Smooth muscle cell (in vitro differentiated cells): ENCODE data around the gene CASZ1. TPM values are rescaled to one million over a fixed set of nuclear protein-coding genes. Genes with fewer than 3 reads are reported as not detected.

ENCODE experiments used
- DNase-seq: peaks from one replicate; lab custom pipeline; 2025; ENCODE audit not compliant: unreplicated experiment; lab: John Stamatoyannopoulos, UW
- H2AFZ ChIP-seq: fragments of 200-600 bp; sonication (generic); 2 replicates; pipeline ENCODE4 v1.6.0; 2016; ENCODE audit warnings: antibody characterized with exemption, low read depth, mild to moderate bottlenecking
- H3F3A ChIP-seq: fragments of 200-600 bp; sonication (generic); 2 replicates; pipeline ENCODE4 v1.6.0; 2017; ENCODE audit warnings: antibody characterized with exemption, low read depth
- H3K27ac ChIP-seq: fragments of 200-600 bp; sonication (generic); 2 replicates; pipeline ENCODE4 v1.5.1; 2016; ENCODE audit warnings: low read depth, mild to moderate bottlenecking
- H3K27me3 ChIP-seq: fragments of 200-600 bp; sonication (generic); 2 replicates; pipeline ENCODE4 v1.6.1; 2016; ENCODE audit warnings: low read depth, mild to moderate bottlenecking
- H3K36me3 ChIP-seq: fragments of 200-600 bp; sonication (generic); 2 replicates; pipeline ENCODE4 v1.5.1; 2016; ENCODE audit warnings: low read depth
- H3K4me1 ChIP-seq: fragments of 200-600 bp; sonication (generic); 2 replicates; pipeline ENCODE4 v1.5.1; 2016; ENCODE audit warnings: low read depth
- H3K4me2 ChIP-seq: fragments of 200-600 bp; sonication (generic); 2 replicates; pipeline ENCODE4 v1.6.0; 2016; ENCODE audit warnings: mild to moderate bottlenecking
- H3K4me3 ChIP-seq: fragments of 200-600 bp; sonication (generic); 2 replicates; pipeline ENCODE4 v1.5.1; 2016; ENCODE audit warnings: mild to moderate bottlenecking
- H3K79me2 ChIP-seq: fragments of 200-600 bp; sonication (generic); 2 replicates; pipeline ENCODE4 v1.6.0; 2016; ENCODE audit warnings: low read depth, mild to moderate bottlenecking
- H3K9ac ChIP-seq: fragments of 200-600 bp; sonication (generic); 2 replicates; pipeline ENCODE4 v1.6.0; 2016; ENCODE audit warnings: low read depth
- H3K9me3 ChIP-seq: fragments of 200-600 bp; sonication (generic); replicated peaks from 2 replicates; pipeline ENCODE4 v1.5.1; 2016; ENCODE audit warnings: low read depth
- H4K20me1 ChIP-seq: fragments of 200-600 bp; sonication (generic); 2 replicates; pipeline ENCODE4 v1.6.0; 2016; ENCODE audit warnings: low read depth
- CTCF ChIP-seq: fragments of 200-600 bp; sonication (generic); IDR thresholded peaks from 2 replicates; pipeline ENCODE4 v1.5.1; 2017; ENCODE audit warnings: borderline replicate concordance, mild to moderate bottlenecking, antibody characterized with exemption; ENCODE audit not compliant: insufficient read depth, poor library complexity, severe bottlenecking
- WGBS: methylation state at CpG from one replicate; pipeline ENCODE4 v1.1.7; 2016; ENCODE audit warnings: low lambda C conversion rate; 5-methylcytosine and 5-hydroxymethylcytosine counted together
- polyA plus RNA-seq: library from polyadenylated mRNA; unstranded; fragments of >200 nt; fragmentation: Nextera tagmentation; extraction: Ambion mirVana; gene quantifications from 2 replicates; pipeline ENCODE4 v1.2.1, GENCODE V29; 2016
- total RNA-seq: library from RNA; depleted of rRNA; stranded (reverse); fragments of >200 nt; gene quantifications from 2 replicates; pipeline ENCODE4 v1.2.3, GENCODE V29; 2014

The CASZ1 gene
- total and polyA plus RNA-seq, 2 experiments from 2014 or later = 0.70 to 1.9 TPM

DNA sequence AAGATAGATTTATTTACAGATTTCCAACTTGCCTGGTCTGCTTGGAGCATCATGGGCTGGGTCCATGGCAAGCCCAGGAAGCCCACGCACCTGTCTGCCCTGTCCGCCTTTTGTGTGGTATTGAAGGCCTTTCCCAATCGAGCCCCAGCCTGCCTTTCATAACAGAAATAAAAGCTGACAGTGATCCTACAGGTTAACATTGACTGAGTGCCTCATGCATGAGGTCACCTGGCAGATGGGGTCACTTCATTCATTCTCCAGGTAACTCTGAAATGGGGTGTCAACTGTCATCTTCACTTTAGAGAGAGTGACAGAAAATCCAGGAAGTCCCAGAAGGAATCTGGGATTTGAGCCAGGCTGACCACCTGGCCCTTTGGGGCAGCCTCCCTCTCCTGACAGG lies 36.3 kb upstream of the CASZ1 start:
- Histone ChIP-seq H3K4me3 (no peak overlapping the region), H3F3A (no peaks in the 10 kb centered on the region), H2AFZ (no peak overlapping the region), H4K20me1 (no peaks in the 10 kb centered on the region), H3K27ac (no peak overlapping the region), H3K4me1 (peaks cover 15% of the 10 kb centered on the region), H3K36me3 (no peaks in the 10 kb centered on the region), H3K79me2 (no peaks in the 10 kb centered on the region), H3K27me3 (peaks cover 22% of the 10 kb centered on the region), H3K9me3 (no peaks in the 10 kb centered on the region), H3K4me2 (no peak overlapping the region), H3K9ac (no peak overlapping the region)
- no peak for TF ChIP-seq CTCF
- no peak for DNase-seq
- 86% methylated on average over 3 of the region's 3 CpGs for WGBS

DNA sequence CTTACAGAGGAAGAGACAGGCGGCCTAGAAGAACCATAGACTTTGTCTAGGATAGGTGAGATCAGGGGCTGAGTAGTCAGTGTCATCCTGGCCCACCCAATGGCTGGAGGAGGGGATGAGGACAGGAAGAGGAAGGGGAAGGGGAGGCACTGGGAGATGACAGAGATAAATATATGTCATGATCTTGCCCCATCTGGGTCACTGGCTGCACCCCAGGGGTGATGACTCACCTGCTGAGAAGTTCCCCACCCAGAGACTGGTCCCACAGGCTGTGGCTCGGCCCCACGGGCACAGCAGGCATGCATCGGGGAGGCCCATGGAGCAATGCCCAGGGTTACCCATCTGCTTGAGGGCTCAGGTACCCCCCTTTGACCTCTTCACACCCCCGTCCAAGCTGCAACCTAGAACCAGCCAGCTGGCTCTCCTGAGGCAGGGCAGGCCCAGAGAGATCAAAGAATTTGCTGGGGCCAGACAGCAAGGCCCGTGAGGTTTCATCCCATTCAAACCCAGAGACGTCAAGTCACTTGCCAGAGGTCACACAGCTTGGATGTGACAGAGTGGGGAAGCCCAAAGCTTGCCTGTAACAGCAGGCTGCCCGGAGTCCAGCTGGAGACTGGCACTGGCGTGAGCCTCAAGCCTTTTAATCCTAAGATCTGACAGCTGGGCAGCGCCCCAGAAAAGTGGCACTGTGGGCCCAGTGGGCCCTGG lies 34.7 kb upstream of the CASZ1 start:
- WGBS = 77% methylated on average over 10 of the region's 10 CpGs
- Histone ChIP-seq H3K9ac (no peak overlapping the region), H3K4me3 (no peak overlapping the region), H3K36me3 (no peaks in the 10 kb centered on the region), H3K27me3 (peaks cover 20% of the 10 kb centered on the region), H4K20me1 (no peaks in the 10 kb centered on the region), H3K79me2 (no peaks in the 10 kb centered on the region), H2AFZ (no peak overlapping the region), H3K9me3 (no peaks in the 10 kb centered on the region), H3F3A (no peaks in the 10 kb centered on the region), H3K4me1 (peaks cover 11% of the 10 kb centered on the region), H3K27ac (no peak overlapping the region), H3K4me2 (no peak overlapping the region)
- TF ChIP-seq CTCF = no peak
- no peak for DNase-seq

DNA sequence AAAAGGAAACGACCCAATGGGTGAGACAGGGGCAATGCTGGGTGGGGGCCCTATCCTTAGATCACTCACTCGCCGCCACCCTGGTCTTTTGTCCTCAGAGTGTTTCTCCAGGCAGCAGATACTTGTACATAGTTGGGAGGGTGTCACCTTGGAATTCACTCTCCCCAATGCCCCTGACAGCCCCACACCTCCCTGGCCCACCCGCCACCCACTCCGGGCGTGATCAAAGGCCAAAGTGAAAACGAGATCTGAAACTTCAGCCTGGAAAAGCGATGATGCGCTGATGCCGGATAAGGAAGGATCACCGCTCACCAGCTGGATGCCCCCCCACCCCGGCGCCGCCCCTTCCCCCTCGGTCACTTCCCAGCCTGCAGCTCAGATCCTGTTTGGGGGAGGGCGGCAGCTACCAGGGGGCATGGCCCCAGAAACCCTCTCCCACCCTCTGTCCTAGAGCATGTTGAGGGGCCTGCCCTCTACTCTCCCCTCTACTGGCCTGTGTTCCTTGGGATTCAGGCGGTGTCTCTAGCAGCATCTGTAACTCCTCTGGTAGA lies 33.6 kb upstream of the CASZ1 start:
- WGBS = 87% methylated on average over 15 of the region's 17 CpGs
- no peaks in the 10 kb centered on the region for H3K79me2 ChIP-seq
- H3K27me3 ChIP-seq = peaks cover 9% of the 10 kb centered on the region
- H2AFZ ChIP-seq = no peak overlapping the region
- no peaks in the 10 kb centered on the region for H3K9me3 ChIP-seq
- H3K9ac ChIP-seq = no peak overlapping the region
- H3K27ac ChIP-seq = no peak overlapping the region
- H3K36me3 ChIP-seq = no peaks in the 10 kb centered on the region
- H3K4me3 ChIP-seq = no peak overlapping the region
- no peaks in the 10 kb centered on the region for H4K20me1 ChIP-seq
- H3F3A ChIP-seq = no peaks in the 10 kb centered on the region
- TF ChIP-seq CTCF = no peak
- no peak overlapping the region for H3K4me2 ChIP-seq
- DNase-seq = no peak
- H3K4me1 ChIP-seq = peaks cover 4% of the 10 kb centered on the region
